ENCODE results near the gene PLBD2.
A peak's percentile ranks its signal among the peaks of the same experiment; 100 is the strongest.
"Not testable (repeated sequence)": the region's sequence is repeated elsewhere in the genome, so short reads cannot be mapped to it uniquely, and the experiment has no call there.

PLBD2 gene

GRCh38 chr12:113333877-113334785 lies 24.3 kb upstream of the PLBD2 start:
- no peak for DNase-seq (ENCODE audit: low read depth)

DNA sequence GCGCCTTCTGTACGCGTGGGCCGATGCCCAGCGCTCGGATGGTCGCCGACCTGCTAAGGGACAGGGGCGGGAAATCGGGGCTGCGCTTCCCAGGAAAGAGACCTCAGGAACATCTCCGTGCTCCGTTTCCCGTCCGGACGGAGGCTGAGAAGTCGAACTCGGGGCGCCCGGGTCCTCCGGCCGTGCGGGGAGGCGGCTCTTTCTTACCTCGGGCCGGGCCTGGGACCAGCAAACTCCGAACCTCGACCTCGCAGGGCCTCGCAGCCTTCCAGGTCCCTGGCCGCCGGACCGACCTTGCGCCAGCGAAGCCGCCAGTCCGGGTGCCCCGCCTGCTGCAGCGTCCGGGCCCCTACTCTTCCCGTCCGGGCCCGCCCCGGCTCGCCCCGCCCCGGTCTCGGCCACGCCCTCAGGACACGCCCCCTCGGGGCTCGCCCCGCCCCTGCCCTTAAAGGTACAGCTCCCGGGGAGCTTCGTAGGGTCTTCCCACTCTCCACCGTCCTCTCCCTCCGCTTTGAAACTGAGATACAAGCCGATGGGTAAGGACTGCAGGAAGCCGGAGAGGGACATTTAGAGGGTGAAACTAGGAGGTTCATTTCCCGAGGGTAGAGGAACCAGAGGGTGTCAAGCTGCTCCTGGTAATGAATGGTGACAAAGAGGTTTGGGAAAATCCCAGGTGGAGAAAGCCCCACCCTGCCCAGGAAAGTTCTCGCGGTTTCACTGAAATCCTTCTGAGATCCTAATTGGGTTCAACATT lies 23.4 kb upstream of the PLBD2 start, which contains the start of gene SLC8B1:
Gene SLC8B1 (minus strand): TSS at position 324 of the 754 bp plus-strand sequence. CDS start 2,231 bp downstream, outside the sequence.
- DNase-seq (ENCODE audit: low read depth): peak; percentile 57

DNA sequence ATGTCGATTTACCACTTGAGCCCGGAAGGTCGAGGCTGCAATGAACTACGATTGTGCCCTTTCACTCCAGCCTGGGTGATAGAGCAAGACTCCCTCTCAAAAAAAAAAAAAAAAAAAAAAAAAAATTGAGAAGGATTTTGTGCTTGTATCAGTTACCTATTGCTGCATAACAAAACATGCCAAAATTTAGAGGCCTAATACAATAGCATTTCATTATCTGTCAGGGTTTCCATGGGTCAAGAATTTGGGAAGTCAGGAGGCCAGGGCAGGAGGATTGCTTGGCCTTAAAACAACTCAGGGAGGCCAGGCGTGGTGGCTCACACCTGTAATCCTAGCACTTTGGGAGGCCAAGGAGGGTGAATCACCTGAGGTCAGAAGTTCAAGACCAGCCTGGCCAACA lies 18.8 kb upstream of the PLBD2 start:
- DNase-seq (ENCODE audit: low read depth): no peak

- DNase-seq (ENCODE audit: low read depth): no peak
Measured at GRCh38 chr12:113340061-113340460, 18.3 kb upstream of the PLBD2 start.

DNA sequence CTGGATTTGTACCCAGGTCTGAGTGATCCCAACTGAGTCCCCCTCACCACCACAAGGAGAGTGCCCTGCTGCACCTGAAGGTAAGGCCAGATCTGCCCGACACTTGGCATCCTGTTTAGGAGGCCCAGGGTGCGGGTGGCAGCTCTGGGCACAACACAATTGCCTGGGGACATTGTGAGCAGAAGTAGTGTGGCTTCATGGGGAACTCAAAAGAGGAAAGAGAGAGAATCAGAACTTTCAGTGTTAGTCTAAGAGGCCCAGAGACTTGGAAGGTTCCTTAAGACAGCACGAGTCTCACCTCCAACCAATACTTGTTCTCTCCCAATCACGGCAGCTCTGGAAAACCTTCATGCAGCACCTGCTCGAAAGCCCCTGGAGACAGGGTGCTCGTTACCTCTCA lies 16.9 kb upstream of the PLBD2 start:
- DNase-seq (ENCODE audit: low read depth): no peak

- no peak for DNase-seq (ENCODE audit: low read depth)
Measured at GRCh38 chr12:113345318-113345717, 13.1 kb upstream of the PLBD2 start.

GRCh38 chr12:113346353-113346752 lies 12.0 kb upstream of the PLBD2 start:
- no peak for DNase-seq (ENCODE audit: low read depth)

DNA sequence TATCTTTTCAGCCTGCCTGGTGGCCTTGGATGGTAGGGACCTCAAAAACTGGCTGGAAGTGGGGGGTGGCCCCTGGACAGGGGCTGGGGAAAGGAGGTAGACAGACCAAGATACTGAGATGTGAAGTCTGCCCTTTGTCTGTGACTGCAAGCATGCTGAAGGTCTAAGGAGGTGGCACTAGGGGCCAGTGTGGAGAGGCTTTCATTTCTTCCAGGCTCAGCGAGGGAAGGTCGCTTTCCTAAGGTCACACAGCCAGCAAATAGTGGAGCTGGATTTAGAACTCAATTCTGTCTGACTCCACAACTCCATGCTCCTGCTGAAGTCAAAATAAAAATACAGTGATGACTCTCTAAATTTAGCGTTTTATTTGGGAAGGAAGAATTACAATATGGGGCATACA lies 11.3 kb upstream of the PLBD2 start:
- no peak for DNase-seq (ENCODE audit: low read depth)

DNA sequence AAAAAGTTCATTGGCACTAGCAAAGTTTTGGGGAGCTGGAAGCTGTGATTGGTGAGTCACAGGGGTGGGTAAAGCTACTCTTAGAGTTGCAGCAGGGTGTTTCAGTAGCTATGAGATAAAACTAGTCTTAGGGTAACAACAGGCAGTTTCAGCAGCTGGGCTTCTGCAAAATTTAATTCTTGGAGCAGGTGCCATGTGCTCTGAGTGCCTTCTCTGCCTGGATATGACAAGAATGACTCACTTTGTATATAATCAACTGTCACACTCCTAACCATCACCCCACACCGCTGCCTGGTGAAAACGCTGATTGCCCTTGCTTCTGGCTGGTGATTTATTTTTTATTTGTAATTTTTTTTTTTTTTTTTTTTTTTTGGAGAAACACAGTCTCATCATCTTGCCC lies 10.5 kb upstream of the PLBD2 start:
- DNase-seq (ENCODE audit: low read depth): no peak

GRCh38 chr12:113348849-113349536 lies 9.4 kb upstream of the PLBD2 start:
- DNase-seq (ENCODE audit: low read depth): no peak

GRCh38 chr12:113351089-113351488 lies 7.3 kb upstream of the PLBD2 start:
- DNase-seq (ENCODE audit: low read depth): no peak

DNA sequence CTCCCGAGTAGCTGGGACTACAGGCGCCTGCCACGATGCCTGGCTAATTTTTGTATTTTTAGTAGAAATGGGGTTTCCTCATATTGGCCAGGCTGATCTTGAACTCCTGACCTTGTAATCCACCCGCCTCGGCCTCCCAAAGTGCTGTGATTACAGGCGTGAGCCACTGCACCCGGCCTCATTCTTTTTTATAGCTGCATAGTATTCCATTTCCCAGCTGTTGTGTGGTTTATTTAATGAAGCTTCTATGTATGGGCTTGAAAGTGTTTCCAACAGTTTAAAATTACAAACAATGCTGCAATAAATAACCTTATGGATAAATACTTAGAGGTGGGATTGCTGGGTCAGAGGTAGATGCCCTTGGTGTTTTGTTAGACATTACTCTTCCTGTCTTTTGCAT lies 4.2 kb upstream of the PLBD2 start:
- not testable (repeated sequence) for DNase-seq (ENCODE audit: low read depth)

GRCh38 chr12:113359133-113359938 lies 949 bp downstream of the PLBD2 start:
- DNase-seq (ENCODE audit: low read depth): no peak

DNA sequence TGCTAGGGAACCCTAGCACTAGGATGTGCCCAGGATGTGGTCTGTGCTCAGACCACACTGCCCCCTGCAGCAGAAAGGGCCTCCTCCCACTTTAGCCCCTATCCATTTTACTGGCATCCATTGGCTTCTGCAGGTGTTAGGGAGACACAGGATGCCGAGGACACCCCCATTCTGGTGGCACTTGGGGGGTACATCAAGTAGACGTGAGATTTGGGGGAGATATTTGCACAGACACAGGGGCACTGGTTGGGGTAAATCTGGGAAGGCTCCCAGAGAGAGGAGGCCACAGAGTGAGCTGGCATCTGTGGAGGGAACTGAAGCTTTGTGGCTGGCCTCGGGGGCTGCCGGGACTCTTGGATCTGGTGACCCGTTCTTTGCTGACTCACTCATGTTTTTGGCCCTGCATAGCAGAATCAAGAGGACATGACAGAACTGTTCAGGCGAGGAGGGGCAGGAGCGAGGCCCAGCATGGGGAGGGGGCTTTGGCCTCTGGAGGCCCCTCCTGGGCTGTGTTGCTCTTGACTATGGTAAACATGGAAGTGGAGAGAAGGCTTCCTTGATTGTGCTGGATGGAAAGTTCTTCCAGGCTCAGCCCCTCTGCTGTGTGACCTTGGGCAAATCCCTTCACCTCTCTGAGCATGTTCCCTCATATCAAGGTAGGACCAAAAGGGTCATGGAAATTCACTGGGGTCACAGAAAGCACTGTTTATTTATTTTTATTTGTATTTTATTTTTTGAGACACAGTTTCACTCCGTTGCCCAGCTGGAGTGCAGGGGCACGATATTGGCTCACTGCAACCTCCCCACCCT lies 1.8 kb downstream of the PLBD2 start:
- no peak for DNase-seq (ENCODE audit: low read depth)

DNA sequence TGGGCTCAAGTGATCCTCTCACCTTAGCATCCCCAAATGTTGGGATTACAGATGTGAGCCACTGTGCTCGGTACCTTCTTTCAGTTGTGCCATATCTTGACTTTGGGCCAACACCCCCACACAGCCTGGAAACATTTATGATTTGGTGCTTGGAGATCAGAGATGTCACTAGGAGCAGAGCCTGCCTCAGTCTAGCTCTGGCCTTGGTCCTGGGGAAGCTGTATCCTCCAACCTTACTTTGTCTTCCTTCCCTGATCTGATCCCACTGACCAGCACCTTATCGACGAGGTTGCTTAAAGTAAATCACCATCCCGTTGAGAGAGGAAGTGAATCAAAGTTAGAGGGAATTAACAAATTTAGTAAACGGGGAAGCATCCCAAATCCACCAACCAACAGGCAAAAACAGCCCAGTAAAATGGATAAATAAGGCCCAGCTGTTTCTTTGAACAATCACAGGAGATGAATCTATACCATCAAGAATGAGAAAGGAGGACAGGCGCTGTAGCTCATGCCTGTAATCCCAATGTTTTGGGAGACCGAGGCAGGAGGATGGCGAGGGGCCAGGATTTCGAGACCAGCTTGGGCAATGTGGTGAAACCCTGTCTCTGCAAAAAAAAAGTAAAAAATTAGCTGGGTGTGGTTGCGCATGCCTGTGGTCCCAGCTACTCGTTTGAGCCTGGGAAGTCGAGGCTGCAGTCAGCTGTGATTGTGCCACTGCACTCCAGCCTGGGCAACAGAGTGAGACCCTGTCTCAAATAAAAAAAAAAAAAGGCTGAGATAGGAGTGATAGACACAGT lies 3.4 kb downstream of the PLBD2 start:
- DNase-seq (ENCODE audit: low read depth): no peak

GRCh38 chr12:113364698-113365097 lies 6.3 kb downstream of the PLBD2 start:
- no peak for DNase-seq (ENCODE audit: low read depth)

DNA sequence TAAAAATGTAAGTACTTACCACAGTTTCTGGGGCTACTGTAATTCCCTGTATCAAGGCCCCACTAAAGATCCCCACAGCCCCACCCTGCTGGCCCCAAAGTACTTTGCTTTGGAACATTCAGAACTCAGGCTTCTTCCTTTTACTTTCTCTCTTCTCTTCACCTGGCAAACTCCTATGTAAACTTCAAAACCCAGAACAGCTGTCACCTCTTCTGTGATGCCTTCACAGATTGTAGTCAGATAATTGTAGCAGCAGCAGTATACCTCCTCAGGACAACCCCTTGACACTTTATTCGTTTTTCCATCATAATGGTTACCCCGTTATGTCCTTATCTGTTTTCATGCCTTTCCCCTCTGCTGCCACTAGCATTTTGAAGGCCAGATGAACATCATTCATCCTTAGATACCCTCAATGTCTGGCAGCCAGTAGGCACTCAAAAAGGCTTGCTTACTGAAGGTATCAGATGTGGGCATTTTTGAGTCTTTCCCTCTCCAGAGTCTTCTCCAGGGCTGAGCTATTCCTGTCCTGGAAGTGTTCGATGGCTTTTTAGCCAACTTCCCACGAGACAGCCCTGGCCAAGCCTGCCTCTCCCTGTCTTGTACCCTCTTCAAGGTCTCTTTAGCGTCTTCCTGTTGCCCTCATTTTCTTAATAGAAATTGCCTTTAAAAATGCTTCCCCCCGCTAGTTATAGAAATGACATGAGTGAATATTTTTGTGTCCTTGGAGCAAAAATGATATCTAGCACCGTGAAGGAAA lies 7.4 kb downstream of the PLBD2 start:
- DNase-seq (ENCODE audit: low read depth): no peak

DNA sequence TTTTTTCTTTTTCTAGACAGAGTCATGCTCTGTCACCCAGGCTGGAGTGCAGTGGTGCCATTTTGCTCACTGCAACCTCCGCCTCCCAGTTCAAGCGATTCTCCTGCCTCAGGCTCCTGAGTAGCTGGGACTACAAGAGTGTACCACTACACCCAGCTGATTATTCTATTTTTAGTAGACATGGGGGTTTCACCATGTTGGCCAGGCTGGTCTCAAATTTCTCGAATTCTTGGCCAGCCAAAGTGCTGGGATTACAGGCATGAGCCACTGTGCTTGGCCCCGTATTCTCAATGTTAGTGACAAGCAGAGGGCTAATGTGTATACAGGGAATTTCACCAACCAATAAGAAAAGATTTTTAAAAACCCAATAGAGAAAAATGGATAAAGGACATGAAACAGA lies 8.4 kb downstream of the PLBD2 start:
- DNase-seq (ENCODE audit: low read depth): no peak

DNA sequence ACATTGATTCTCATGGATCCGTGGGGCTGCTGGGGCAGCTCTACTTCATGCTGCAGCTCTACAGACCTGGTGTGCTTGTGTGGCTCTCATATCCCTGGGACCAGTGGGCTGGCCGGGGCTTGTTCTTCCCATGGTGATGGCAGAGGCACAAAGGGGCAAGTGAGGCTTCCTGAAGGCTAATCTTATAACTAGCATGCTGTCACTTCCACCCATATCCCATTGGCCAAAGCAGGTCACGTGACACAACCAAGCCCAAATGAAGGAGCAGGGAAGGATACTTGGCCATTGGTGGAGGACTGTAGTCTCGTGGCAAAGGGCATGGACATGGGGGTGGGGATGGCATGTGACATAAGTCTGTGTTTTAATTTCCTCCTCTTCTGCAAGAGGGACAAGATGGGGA lies 9.9 kb downstream of the PLBD2 start:
- no peak for DNase-seq (ENCODE audit: low read depth)

All from fibroblast of the conjunctiva (primary cell).